ENCODE measurements around the gene DERL2. TPM values are rescaled to one million over a fixed set of nuclear protein-coding genes. Genes with fewer than 3 reads are reported as not detected.
"Not testable (repeated sequence)": the region's sequence is repeated elsewhere in the genome, so short reads cannot be mapped to it uniquely, and the experiment has no call there.

DERL2 gene
- total RNA-seq, 4 donors from 2014 or later, result 29.6 to 107 (median 52.5) TPM

GRCh38 chr17:5431949-5432556, 53.9 kb downstream of the DERL2 start:
- DNase-seq, result no peak
- Histone ChIP-seq H3K4me3 (replicated peaks in 1 of 3) (no peak overlapping the region), H3K27ac (no peak overlapping the region), H3K27me3 (no peaks in the 10 kb centered on the region), H3K4me1 (no peaks in the 10 kb centered on the region), H3K9me3 (no peaks in the 10 kb centered on the region), H3K36me3 (peaks cover 40 to 59% of the 10 kb centered on the region in 2 donors)
- intact Hi-C loops (cut with DNase I), result loop anchor here (10.0 kb wide), 1 partner anchor 147 kb away; the partner anchor contains the start of gene RABEP1
- 85 to 93% methylated on average over 3 of the region's 3 CpGs for WGBS, 2 donors
- TF ChIP-seq, protein P1, sequence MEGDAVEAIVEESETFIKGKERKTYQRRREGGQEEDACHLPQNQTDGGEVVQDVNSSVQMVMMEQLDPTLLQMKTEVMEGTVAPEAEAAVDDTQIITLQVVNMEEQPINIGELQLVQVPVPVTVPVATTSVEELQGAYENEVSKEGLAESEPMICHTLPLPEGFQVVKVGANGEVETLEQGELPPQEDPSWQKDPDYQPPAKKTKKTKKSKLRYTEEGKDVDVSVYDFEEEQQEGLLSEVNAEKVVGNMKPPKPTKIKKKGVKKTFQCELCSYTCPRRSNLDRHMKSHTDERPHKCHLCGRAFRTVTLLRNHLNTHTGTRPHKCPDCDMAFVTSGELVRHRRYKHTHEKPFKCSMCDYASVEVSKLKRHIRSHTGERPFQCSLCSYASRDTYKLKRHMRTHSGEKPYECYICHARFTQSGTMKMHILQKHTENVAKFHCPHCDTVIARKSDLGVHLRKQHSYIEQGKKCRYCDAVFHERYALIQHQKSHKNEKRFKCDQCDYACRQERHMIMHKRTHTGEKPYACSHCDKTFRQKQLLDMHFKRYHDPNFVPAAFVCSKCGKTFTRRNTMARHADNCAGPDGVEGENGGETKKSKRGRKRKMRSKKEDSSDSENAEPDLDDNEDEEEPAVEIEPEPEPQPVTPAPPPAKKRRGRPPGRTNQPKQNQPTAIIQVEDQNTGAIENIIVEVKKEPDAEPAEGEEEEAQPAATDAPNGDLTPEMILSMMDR (IDR thresholded peaks at IDR 0.05), result no peak
- TF ChIP-seq POLR2A (IDR thresholded peaks at IDR 0.05), result no peak

- not testable (repeated sequence) for H3K27ac ChIP-seq; H3K9me3 ChIP-seq; H3K4me1 ChIP-seq; H3K27me3 ChIP-seq; H3K4me3 ChIP-seq (replicated peaks in 1 of 3); DNase-seq
- 84 to 85% methylated on average over 5 of the region's 5 CpGs for WGBS, 2 donors
- intact Hi-C loops (cut with DNase I), result loop anchor here (10.0 kb wide), 1 partner anchor 146 kb away; the partner anchor contains the start of gene RABEP1
- peaks cover 43 to 65% of the 10 kb centered on the region in 2 donors for H3K36me3 ChIP-seq
These were observed 54.7 kb downstream of the DERL2 start for GRCh38 chr17:5431234-5431633.

GRCh38 chr17:5430413-5430999, 55.5 kb downstream of the DERL2 start:
- no peak for TF ChIP-seq POLR2A (IDR thresholded peaks at IDR 0.05)
- TF ChIP-seq, protein P1 (IDR thresholded peaks at IDR 0.05), result no peak
- H3K27ac ChIP-seq, result no peak overlapping the region
- peaks cover 50 to 72% of the 10 kb centered on the region in 2 donors for H3K36me3 ChIP-seq
- WGBS, 2 donors, result 97 to 98% methylated on average over 3 of the region's 3 CpGs
- no peak overlapping the region for H3K4me3 ChIP-seq (replicated peaks in 1 of 3)
- DNase-seq, result no peak
- intact Hi-C loops (cut with DNase I), result loop anchor here (10.0 kb wide), 1 partner anchor 146 kb away; the partner anchor contains the start of gene RABEP1
- no peaks in the 10 kb centered on the region for H3K27me3 ChIP-seq
- H3K9me3 ChIP-seq, result no peaks in the 10 kb centered on the region
- H3K4me1 ChIP-seq, result no peaks in the 10 kb centered on the region

GRCh38 chr17:5429191-5429887, 56.6 kb downstream of the DERL2 start:
- Histone ChIP-seq H3K4me1 (no peaks in the 10 kb centered on the region), H3K36me3 (peaks cover 42 to 69% of the 10 kb centered on the region in 2 donors), H3K27me3 (no peaks in the 10 kb centered on the region), H3K4me3 (replicated peaks in 1 of 3) (no peak overlapping the region), H3K9me3 (no peaks in the 10 kb centered on the region), H3K27ac (no peak overlapping the region)
- no peak for TF ChIP-seq POLR2A (IDR thresholded peaks at IDR 0.05)
- TF ChIP-seq, protein P1 (IDR thresholded peaks at IDR 0.05), result no peak
- WGBS, 2 donors, result 87 to 89% methylated on average over 3 of the region's 3 CpGs
- DNase-seq, result no peak
- intact Hi-C loops (cut with DNase I), result no loop called here

- TF ChIP-seq, protein P1 (IDR thresholded peaks at IDR 0.05), result no peak
- no peak for TF ChIP-seq POLR2A (IDR thresholded peaks at IDR 0.05)
- no peaks in the 10 kb centered on the region for H3K9me3 ChIP-seq
- WGBS, 2 donors, result 70 to 78% methylated on average over 3 of the region's 3 CpGs
- no peak overlapping the region for H3K4me3 ChIP-seq (replicated peaks in 1 of 3)
- DNase-seq, result no peak
- no peak overlapping the region for H3K27ac ChIP-seq
- no peaks in the 10 kb centered on the region for H3K27me3 ChIP-seq
- peaks cover 5 to 6% of the 10 kb centered on the region in 2 donors for H3K4me1 ChIP-seq
- H3K36me3 ChIP-seq, result peaks cover 22 to 48% of the 10 kb centered on the region in 2 donors
- intact Hi-C loops (cut with DNase I), result no loop called here
These were observed 60.2 kb downstream of the DERL2 start for GRCh38 chr17:5425826-5426225.

Measured in thyroid gland (tissue), 4 donors.